B cell (primary cell): ENCODE measurements around the gene BAHCC1. TPM values are rescaled to one million over a fixed set of nuclear protein-coding genes. Genes with fewer than 3 reads are reported as not detected.

Experiments used
- ATAC-seq: fragments of 200-7000 bp; cut with Tn5 transposase; one replicate; pipeline ENCODE4 v1.10.0; 2021; ENCODE audit warnings: low read depth, mild to moderate bottlenecking, moderate number of reproducible peaks, moderate library complexity
- CTCF ChIA-PET: fragments of 350-600 bp; sonication (Branson Sonifier 250); formaldehyde crosslinking; loops from one replicate; lab custom pipeline; 2021; ENCODE audit warnings: antibody characterized with exemption, inconsistent platforms; lab: Charles Lee
- POLR2A ChIA-PET: fragments of 350-600 bp; sonication (Branson Sonifier 250); formaldehyde crosslinking; loops from one replicate; lab custom pipeline; 2021; ENCODE audit warnings: antibody characterized with exemption; lab: Charles Lee
- DNase-seq: peaks from one replicate; pipeline ENCODE4 v3.0.0; 2013
- H2AFZ ChIP-seq: 2 replicates; pipeline ENCODE4 v1.6.1; 2012; ENCODE audit warnings: mild to moderate bottlenecking, low read depth, low read length; ENCODE audit not compliant: insufficient read depth, poor library complexity, severe bottlenecking
- H3K27ac ChIP-seq, 2 donors: 1 replicate in 1 of 2; 2 replicates in 1 of 2; pipeline ENCODE4 v1.5.1; 2012 to 2013; ENCODE audit warnings: low read length in 2 of 2, mild to moderate bottlenecking in 2 of 2, moderate library complexity in 1 of 2
- H3K27me3 ChIP-seq, 4 experiments: fragments of 200-600 bp in 1 of 4; sonication (generic) in 1 of 4; replicated peaks in 1 of 4; 1 replicate in 2 of 4; 2 replicates in 2 of 4; pipeline versions ENCODE4 v1.6.1 to v1.7.0; 2013 to 2016; ENCODE audit warnings: low read length in 3 of 4, mild to moderate bottlenecking in 2 of 4, mixed read lengths in 1 of 4, moderate library complexity in 1 of 4; ENCODE audit not compliant: insufficient read depth in 4 of 4, control insufficient read depth in 3 of 4; ENCODE audit errors: control extremely low read depth in 1 of 4
- H3K36me3 ChIP-seq, 2 experiments: replicated peaks in 1 of 2; 1 replicate in 1 of 2; 2 replicates in 1 of 2; pipeline versions ENCODE4 v1.6.1 to v1.7.1; 2013; ENCODE audit warnings: low read length in 1 of 2; ENCODE audit not compliant: insufficient read depth in 2 of 2, control insufficient read depth in 1 of 2; ENCODE audit errors: control extremely low read depth in 1 of 2, extremely low read depth in 1 of 2
- H3K4me1 ChIP-seq, 2 donors: fragments of 200-600 bp in 1 of 2; sonication (generic) in 1 of 2; 1 replicate in 1 of 2; 2 replicates in 1 of 2; pipeline versions ENCODE4 v1.5.1 to v1.6.1; 2013 to 2017; ENCODE audit warnings: low read length in 2 of 2; ENCODE audit not compliant: control insufficient read depth in 2 of 2, insufficient read depth in 2 of 2
- H3K4me2 ChIP-seq: replicated peaks from 2 replicates; pipeline ENCODE3; 2012; ENCODE audit warnings: mild to moderate bottlenecking, low read depth, low read length; ENCODE audit not compliant: poor library complexity, severe bottlenecking
- H3K4me3 ChIP-seq, 5 experiments: fragments of 200-600 bp in 1 of 5; sonication (generic) in 1 of 5; 1 replicate in 3 of 5; 2 replicates in 2 of 5; pipeline versions ENCODE4 v1.5.1 to v1.7.0; 2011 to 2016; ENCODE audit warnings: low read length in 4 of 5, mild to moderate bottlenecking in 4 of 5, low read depth in 2 of 5, control low read depth in 1 of 5, moderate library complexity in 1 of 5; ENCODE audit not compliant: insufficient read depth in 1 of 5; ENCODE audit errors: control extremely low read depth in 1 of 5, extremely low read depth in 1 of 5
- H3K79me2 ChIP-seq: fragments of 200-600 bp; sonication (generic); one replicate; pipeline ENCODE4 v1.6.0; 2016; ENCODE audit warnings: low read length; ENCODE audit not compliant: control insufficient read depth, insufficient read depth
- H3K9ac ChIP-seq: fragments of 200-600 bp; sonication (generic); 2 replicates; pipeline ENCODE4 v1.6.1; 2017; ENCODE audit warnings: mild to moderate bottlenecking, low read length, moderate library complexity
- H3K9me3 ChIP-seq, 3 donors: one replicate each; pipeline versions ENCODE4 v1.6.1 to v1.7.1; 2013; ENCODE audit warnings: low read length in 2 of 3; ENCODE audit not compliant: control insufficient read depth in 2 of 3, insufficient read depth in 1 of 3; ENCODE audit errors: control extremely low read depth in 1 of 3
- H4K20me1 ChIP-seq: 2 replicates; pipeline ENCODE4 v1.6.0; 2012; ENCODE audit warnings: mild to moderate bottlenecking, low read length; ENCODE audit not compliant: insufficient read depth, control insufficient read depth, poor library complexity, severe bottlenecking
- H3K27ac Mint-ChIP-seq: one replicate; pipeline ENCODE4 v1.8.0; 2021; ENCODE audit warnings: mixed read lengths
- H3K27me3 Mint-ChIP-seq: one replicate; pipeline ENCODE4 v1.8.0; 2021; ENCODE audit warnings: mixed read lengths
- H3K4me1 Mint-ChIP-seq: one replicate; pipeline ENCODE4 v1.8.0; 2021; ENCODE audit warnings: mixed read lengths
- H3K4me3 Mint-ChIP-seq: one replicate; pipeline ENCODE4 v1.8.0; 2021; ENCODE audit warnings: mixed read lengths
- H3K9me3 Mint-ChIP-seq: one replicate; pipeline ENCODE4 v1.8.0; 2022; ENCODE audit warnings: mixed read lengths; ENCODE audit not compliant: insufficient read depth
- EZH2 ChIP-seq: IDR thresholded peaks from 2 replicates; pipeline ENCODE4 v1.6.1; 2012; ENCODE audit warnings: borderline replicate concordance, low read depth, mild to moderate bottlenecking, moderate library complexity, low read length; ENCODE audit not compliant: insufficient read depth, poor library complexity, severe bottlenecking
- WGBS: methylation state at CpG from one replicate; pipeline ENCODE4 v1.1.5; 2013; ENCODE audit warnings: missing lambda C conversion rate; ENCODE audit not compliant: insufficient coverage; 5-methylcytosine and 5-hydroxymethylcytosine counted together
- intact Hi-C: fragments of 100-400 bp; cut with micrococcal nuclease; formaldehyde crosslinking; loops from one replicate; pipeline ENCODE4 v1.10.0; 2022
- polyA plus RNA-seq: library from polyadenylated mRNA; depleted of rRNA; stranded (reverse); fragments of >200 nt; gene quantifications from 2 replicates; pipeline ENCODE4 v1.2.3, GENCODE V29; 2012
- total RNA-seq, 2 donors: library from RNA; stranded (reverse); fragments of 120-200 nt in 1 of 2; gene quantifications; 1 replicate in 1 of 2; 2 replicates in 1 of 2; pipeline versions ENCODE4 v1.2.3 to v1.2.4, GENCODE V29; 2013 to 2022
- TF ChIP-seq, protein P1 (sequence below): fragments of 200-600 bp; IDR thresholded peaks from one replicate; pipeline ENCODE4 v1.8.0; 2022; ENCODE audit warnings: antibody characterized with exemption, mild to moderate bottlenecking

The BAHCC1 gene
- total and polyA plus RNA-seq, 2 donors (not counting 1 experiment from before 2014, with no cell fraction given) = 0.12 to 0.48 TPM

DNA sequence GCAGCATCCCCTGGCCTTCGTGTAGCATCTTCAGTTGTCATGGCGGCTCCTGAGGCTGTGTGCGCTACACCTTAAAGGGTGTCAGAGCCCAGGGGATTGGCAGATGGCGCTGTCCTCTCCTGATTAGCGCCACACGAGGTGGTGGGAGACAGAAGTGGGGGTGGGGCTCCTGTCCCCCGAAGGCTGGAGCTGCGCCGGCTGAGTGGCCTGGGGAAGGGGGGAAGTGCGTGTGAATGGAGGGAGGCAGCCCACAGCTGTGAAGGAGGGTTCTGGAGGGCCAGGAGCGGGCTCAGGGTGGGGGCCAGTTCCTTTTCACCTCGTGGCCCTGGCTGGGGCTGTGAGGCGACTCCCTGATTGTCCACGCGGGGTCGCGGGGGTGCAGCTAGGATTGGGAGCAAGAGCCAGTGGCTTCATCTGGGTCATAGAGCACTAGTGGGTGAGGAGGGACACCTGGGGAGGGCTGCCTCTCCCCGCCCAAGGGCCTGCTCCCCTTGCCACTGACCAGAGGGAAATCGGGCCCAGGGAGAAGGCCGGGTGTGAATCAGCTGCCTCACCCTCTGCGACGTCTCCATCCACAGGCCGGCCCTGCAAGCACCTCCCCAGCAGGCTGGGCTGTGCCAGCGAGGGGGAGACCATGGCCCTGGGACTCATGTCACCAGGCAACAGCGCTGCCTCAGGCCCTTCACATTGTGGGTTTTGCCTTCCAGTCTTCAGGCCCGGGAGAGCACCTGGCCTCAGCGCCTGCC, 14.1 kb downstream of the BAHCC1 start:
- H3K27ac Mint-ChIP-seq = no peak overlapping the region
- peaks cover 15% of the 10 kb centered on the region for H3K4me1 Mint-ChIP-seq
- POLR2A ChIA-PET = no interaction called here
- Histone ChIP-seq H2AFZ (no peak overlapping the region), H3K9ac (no peak overlapping the region), H4K20me1 (no peaks in the 10 kb centered on the region), H3K79me2 (peaks cover 35% of the 10 kb centered on the region), H3K27me3 (peaks cover 0 to 20% (median 10%) of the 10 kb centered on the region in 4 experiments), H3K4me3 (no peak overlapping the region), H3K4me1 (peaks cover 12 to 22% of the 10 kb centered on the region in 2 donors), H3K27ac (no peak overlapping the region), H3K9me3 (peaks cover 0 to 14% (median 0%) of the 10 kb centered on the region in 3 donors), H3K36me3 (no peaks in the 10 kb centered on the region), H3K4me2 (no peak overlapping the region)
- H3K4me3 Mint-ChIP-seq = no peak overlapping the region
- CTCF ChIA-PET = no interaction called here
- no peak for TF ChIP-seq EZH2
- TF ChIP-seq, protein P1, sequence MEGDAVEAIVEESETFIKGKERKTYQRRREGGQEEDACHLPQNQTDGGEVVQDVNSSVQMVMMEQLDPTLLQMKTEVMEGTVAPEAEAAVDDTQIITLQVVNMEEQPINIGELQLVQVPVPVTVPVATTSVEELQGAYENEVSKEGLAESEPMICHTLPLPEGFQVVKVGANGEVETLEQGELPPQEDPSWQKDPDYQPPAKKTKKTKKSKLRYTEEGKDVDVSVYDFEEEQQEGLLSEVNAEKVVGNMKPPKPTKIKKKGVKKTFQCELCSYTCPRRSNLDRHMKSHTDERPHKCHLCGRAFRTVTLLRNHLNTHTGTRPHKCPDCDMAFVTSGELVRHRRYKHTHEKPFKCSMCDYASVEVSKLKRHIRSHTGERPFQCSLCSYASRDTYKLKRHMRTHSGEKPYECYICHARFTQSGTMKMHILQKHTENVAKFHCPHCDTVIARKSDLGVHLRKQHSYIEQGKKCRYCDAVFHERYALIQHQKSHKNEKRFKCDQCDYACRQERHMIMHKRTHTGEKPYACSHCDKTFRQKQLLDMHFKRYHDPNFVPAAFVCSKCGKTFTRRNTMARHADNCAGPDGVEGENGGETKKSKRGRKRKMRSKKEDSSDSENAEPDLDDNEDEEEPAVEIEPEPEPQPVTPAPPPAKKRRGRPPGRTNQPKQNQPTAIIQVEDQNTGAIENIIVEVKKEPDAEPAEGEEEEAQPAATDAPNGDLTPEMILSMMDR = no peak
- no peaks in the 10 kb centered on the region for H3K9me3 Mint-ChIP-seq
- 65% methylated on average over 27 of the region's 27 CpGs for WGBS
- H3K27me3 Mint-ChIP-seq = peaks cover 15% of the 10 kb centered on the region
- DNase-seq (no peak), ATAC-seq (no peak)
- intact Hi-C loops = no loop called here

DNA sequence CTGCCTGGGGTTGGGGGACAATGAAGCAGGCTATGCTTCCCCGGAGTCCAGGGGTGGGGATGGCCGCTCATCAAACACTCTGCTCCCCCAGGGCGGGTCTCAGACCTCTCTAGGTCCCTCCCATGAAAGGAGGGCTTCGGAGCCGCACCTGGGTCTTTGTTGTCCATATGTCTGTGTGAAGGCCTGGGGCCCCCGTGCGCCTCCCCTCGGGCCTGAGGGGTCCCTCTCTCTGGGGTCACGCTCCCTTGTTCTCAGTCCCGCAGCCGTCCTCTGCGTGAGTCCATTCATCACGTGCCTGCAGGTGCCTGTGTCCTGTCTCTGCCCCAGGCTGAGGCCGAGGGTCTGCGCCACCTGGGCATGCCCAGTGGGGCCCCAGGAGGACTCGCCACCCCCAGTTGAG, 15.6 kb downstream of the BAHCC1 start:
- no peak for DNase-seq
- ATAC-seq = no peak
- TF ChIP-seq, protein P1 = no peak
- TF ChIP-seq EZH2 = no peak
- Mint-ChIP-seq H3K4me3 (no peak overlapping the region), H3K9me3 (no peaks in the 10 kb centered on the region), H3K4me1 (peaks cover 15% of the 10 kb centered on the region), H3K27ac (no peak overlapping the region), H3K27me3 (peaks cover 10% of the 10 kb centered on the region)
- no peak overlapping the region for H3K9ac ChIP-seq
- H3K4me3 ChIP-seq = no peak overlapping the region
- H3K79me2 ChIP-seq = peaks cover 35% of the 10 kb centered on the region
- no peaks in the 10 kb centered on the region for H4K20me1 ChIP-seq
- POLR2A ChIA-PET = no interaction called here
- intact Hi-C loops = no loop called here
- peaks cover 12 to 22% of the 10 kb centered on the region in 2 donors for H3K4me1 ChIP-seq
- CTCF ChIA-PET = no interaction called here
- peaks cover 0 to 20% (median 10%) of the 10 kb centered on the region in 4 experiments for H3K27me3 ChIP-seq
- H2AFZ ChIP-seq = no peak overlapping the region
- H3K36me3 ChIP-seq = no peaks in the 10 kb centered on the region
- no peak overlapping the region for H3K27ac ChIP-seq
- WGBS = 93% methylated on average over 14 of the region's 16 CpGs
- no peak overlapping the region for H3K4me2 ChIP-seq
- H3K9me3 ChIP-seq = peaks cover 0 to 15% (median 0%) of the 10 kb centered on the region in 3 donors
